Keratinocyte (primary cell): ENCODE data around the gene HOXC9.

ENCODE experiments used
- EZH2 ChIP-seq: IDR thresholded peaks from one replicate; pipeline ENCODE4 v1.6.1; 2012; ENCODE audit warnings: inconsistent platforms, mild to moderate bottlenecking, low read length, moderate library complexity
- TF ChIP-seq, protein P1 (sequence below), 3 experiments: IDR thresholded peaks in 1 of 3; conservative IDR thresholded peaks in 1 of 3; optimal IDR thresholded peaks in 1 of 3; 2 replicates in 2 of 3; 3 replicates in 1 of 3; pipeline versions ENCODE3 to v1.5.1; 2011; ENCODE audit warnings: low read length in 3 of 3, mild to moderate bottlenecking in 3 of 3, moderate library complexity in 2 of 3, control low read depth in 1 of 3, inconsistent platforms in 1 of 3; ENCODE audit not compliant: insufficient read depth in 2 of 3; ENCODE audit errors: extremely low read depth in 1 of 3

- TF ChIP-seq, protein P1, sequence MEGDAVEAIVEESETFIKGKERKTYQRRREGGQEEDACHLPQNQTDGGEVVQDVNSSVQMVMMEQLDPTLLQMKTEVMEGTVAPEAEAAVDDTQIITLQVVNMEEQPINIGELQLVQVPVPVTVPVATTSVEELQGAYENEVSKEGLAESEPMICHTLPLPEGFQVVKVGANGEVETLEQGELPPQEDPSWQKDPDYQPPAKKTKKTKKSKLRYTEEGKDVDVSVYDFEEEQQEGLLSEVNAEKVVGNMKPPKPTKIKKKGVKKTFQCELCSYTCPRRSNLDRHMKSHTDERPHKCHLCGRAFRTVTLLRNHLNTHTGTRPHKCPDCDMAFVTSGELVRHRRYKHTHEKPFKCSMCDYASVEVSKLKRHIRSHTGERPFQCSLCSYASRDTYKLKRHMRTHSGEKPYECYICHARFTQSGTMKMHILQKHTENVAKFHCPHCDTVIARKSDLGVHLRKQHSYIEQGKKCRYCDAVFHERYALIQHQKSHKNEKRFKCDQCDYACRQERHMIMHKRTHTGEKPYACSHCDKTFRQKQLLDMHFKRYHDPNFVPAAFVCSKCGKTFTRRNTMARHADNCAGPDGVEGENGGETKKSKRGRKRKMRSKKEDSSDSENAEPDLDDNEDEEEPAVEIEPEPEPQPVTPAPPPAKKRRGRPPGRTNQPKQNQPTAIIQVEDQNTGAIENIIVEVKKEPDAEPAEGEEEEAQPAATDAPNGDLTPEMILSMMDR (optimal IDR thresholded peaks at IDR 0.05 in 1 of 3, IDR thresholded peaks at IDR 0.05 in 1 of 3, conservative IDR thresholded peaks at IDR 0.05 in 1 of 3; ENCODE audit: extremely low read depth in 1 of 3, insufficient read depth in 2 of 3, low read length in 3 of 3), result no peak
- no peak for TF ChIP-seq EZH2
These were observed 30.5 kb downstream of the HOXC9 start for GRCh38 chr12:54030442-54030801.
